HL-60 (cell line): Measurements from ENCODE around the gene IFNGR2.

ENCODE experiments used
- CTCF ChIP-seq: IDR thresholded peaks from one replicate; pipeline ENCODE4 v1.5.1; 2011; ENCODE audit warnings: low read length, control low read depth, inconsistent platforms; ENCODE audit not compliant: insufficient read depth
- POLR2AphosphoS5 ChIP-seq: IDR thresholded peaks from 2 replicates; pipeline ENCODE4 v1.6.1; 2012; ENCODE audit warnings: low read depth
- REST ChIP-seq: IDR thresholded peaks from 2 replicates; pipeline ENCODE4 v1.6.1; 2012; ENCODE audit warnings: low read depth; ENCODE audit not compliant: insufficient replicate concordance
- SPI1 ChIP-seq: IDR thresholded peaks from 2 replicates; pipeline ENCODE4 v1.6.1; 2012; ENCODE audit warnings: low read depth, mild to moderate bottlenecking, borderline replicate concordance

- TF ChIP-seq POLR2AphosphoS5 (no peak), CTCF (no peak), REST (no peak), SPI1 (no peak)
Observed at GRCh38 chr21:33396436-33396835, 6.8 kb upstream of the IFNGR2 start.
